IMR-90 (cell line): ENCODE results near the gene DENND1A. TPM values are rescaled to one million over a fixed set of nuclear protein-coding genes. Genes with fewer than 3 reads are reported as not detected.

Experiments
- ATAC-seq: fragments of 200-7000 bp; cut with Tn5 transposase; 2 replicates; pipeline ENCODE4 v1.9.1; 2020; ENCODE audit warnings: low read depth, mild to moderate bottlenecking, moderate library complexity
- BruUV-seq: library from RNA; stranded (reverse); fragments of 400-500 nt; replicated peaks from 2 replicates; lab custom pipeline; 2021; lab: Mats Ljungman, UMichigan
- CTCF ChIA-PET: fragments of 300-600 bp; formaldehyde crosslinking; extraction: SDS; loops from one replicate; lab custom pipeline; 2021; ENCODE audit warnings: antibody characterized with exemption; lab: Yijun Ruan, JAX
- POLR2A ChIA-PET: fragments of 300-600 bp; sonication (Branson Sonifier 250); formaldehyde crosslinking; loops from one replicate; lab custom pipeline; 2022; ENCODE audit warnings: antibody characterized with exemption; ENCODE audit not compliant: unreplicated experiment; lab: Charles Lee
- DNase-seq: peaks from one replicate; pipeline ENCODE4 v3.0.0; 2013
- H2AFZ ChIP-seq: replicated peaks from 2 replicates; pipeline ENCODE3; 2013; ENCODE audit warnings: low read length, mild to moderate bottlenecking; ENCODE audit not compliant: poor library complexity
- H2AK5ac ChIP-seq: 2 replicates; pipeline ENCODE4 v1.6.1; 2013; ENCODE audit warnings: low read depth, low read length, inconsistent platforms
- H2AK9ac ChIP-seq: replicated peaks from 2 replicates; pipeline ENCODE3; 2013; ENCODE audit warnings: mild to moderate bottlenecking, low read depth, low read length, moderate library complexity; ENCODE audit not compliant: poor library complexity
- H2BK120ac ChIP-seq: 2 replicates; pipeline ENCODE4 v1.6.1; 2013; ENCODE audit warnings: low read depth, low read length, inconsistent platforms
- H2BK15ac ChIP-seq: 3 replicates; pipeline ENCODE4 v1.6.1; 2013; ENCODE audit warnings: low read depth, low read length, inconsistent platforms
- H2BK20ac ChIP-seq: 2 replicates; pipeline ENCODE4 v1.6.1; 2013; ENCODE audit warnings: low read depth, mild to moderate bottlenecking, inconsistent platforms, low read length, moderate library complexity
- H2BK5ac ChIP-seq: 2 replicates; pipeline ENCODE4 v1.6.1; 2013; ENCODE audit warnings: mild to moderate bottlenecking, low read depth, low read length, inconsistent platforms; ENCODE audit not compliant: poor library complexity, severe bottlenecking
- H3K14ac ChIP-seq: replicated peaks from 2 replicates; pipeline ENCODE4 v1.6.1; 2013; ENCODE audit warnings: low read depth, low read length, inconsistent platforms
- H3K18ac ChIP-seq: 2 replicates; pipeline ENCODE4 v1.6.1; 2013; ENCODE audit warnings: low read depth, low read length, control low read depth
- H3K23ac ChIP-seq: 2 replicates; pipeline ENCODE4 v1.6.1; 2013; ENCODE audit warnings: low read depth, low read length, inconsistent platforms
- H3K27ac ChIP-seq: 2 replicates; pipeline ENCODE4 v1.5.1; 2013; ENCODE audit warnings: mild to moderate bottlenecking, control low read depth, low read length; ENCODE audit not compliant: insufficient read depth
- H3K27me3 ChIP-seq: 2 replicates; pipeline ENCODE4 v1.6.1; 2013; ENCODE audit warnings: low read length; ENCODE audit not compliant: control insufficient read depth, insufficient read depth
- H3K36me3 ChIP-seq: 2 replicates; pipeline ENCODE4 v1.6.1; 2013; ENCODE audit warnings: low read length, mixed read lengths; ENCODE audit not compliant: control insufficient read depth, insufficient read depth
- H3K4ac ChIP-seq: 2 replicates; pipeline ENCODE4 v1.6.1; 2013; ENCODE audit warnings: low read depth, low read length, inconsistent platforms
- H3K4me1 ChIP-seq: 2 replicates; pipeline ENCODE4 v1.6.1; 2013; ENCODE audit warnings: low read length, mixed read lengths; ENCODE audit not compliant: control insufficient read depth, insufficient read depth
- H3K4me2 ChIP-seq: 2 replicates; pipeline ENCODE4 v1.6.1; 2013; ENCODE audit warnings: low read depth, mild to moderate bottlenecking, control low read depth, low read length, moderate library complexity
- H3K4me3 ChIP-seq: 2 replicates; pipeline ENCODE4 v1.5.1; 2013; ENCODE audit warnings: low read depth, mild to moderate bottlenecking, control low read depth, low read length, moderate library complexity; ENCODE audit not compliant: insufficient read depth
- H3K56ac ChIP-seq: 2 replicates; pipeline ENCODE4 v1.6.1; 2013; ENCODE audit warnings: low read length, inconsistent platforms; ENCODE audit not compliant: insufficient read depth; ENCODE audit errors: extremely low read depth
- H3K79me1 ChIP-seq, 2 experiments: 2 replicates each; pipeline ENCODE4 v1.6.1; 2013; ENCODE audit warnings: low read length in 2 of 2, inconsistent platforms in 1 of 2, low read depth in 1 of 2
- H3K9ac ChIP-seq: 2 replicates; pipeline ENCODE4 v1.6.1; 2013; ENCODE audit warnings: low read depth, low read length, control low read depth
- H3K9me1 ChIP-seq: 2 replicates; pipeline ENCODE4 v1.6.1; 2013; ENCODE audit warnings: low read length, inconsistent platforms; ENCODE audit not compliant: insufficient read depth
- H3K9me3 ChIP-seq: 2 replicates; pipeline ENCODE4 v1.6.1; 2013; ENCODE audit warnings: low read length; ENCODE audit not compliant: control insufficient read depth, insufficient read depth
- H4K20me1 ChIP-seq: 2 replicates; pipeline ENCODE4 v1.6.1; 2013; ENCODE audit warnings: low read length, inconsistent platforms; ENCODE audit not compliant: insufficient read depth
- H4K5ac ChIP-seq: 2 replicates; pipeline ENCODE4 v1.6.1; 2013; ENCODE audit warnings: mild to moderate bottlenecking, low read depth, low read length, control low read depth
- H4K8ac ChIP-seq, 2 experiments: 2 replicates each; pipeline ENCODE4 v1.6.1; 2013; ENCODE audit warnings: low read depth in 2 of 2, low read length in 2 of 2, control low read depth in 1 of 2, inconsistent platforms in 1 of 2
- H4K91ac ChIP-seq: 2 replicates; pipeline ENCODE4 v1.6.1; 2013; ENCODE audit warnings: low read depth, low read length, inconsistent platforms; ENCODE audit not compliant: insufficient read depth
- BHLHE40 ChIP-seq: fragments of 150-350 bp; IDR thresholded peaks from 2 replicates; pipeline ENCODE4 v1.6.1; 2016; ENCODE audit warnings: mild to moderate bottlenecking, low read depth, low read length
- CEBPB ChIP-seq: IDR thresholded peaks from 2 replicates; pipeline ENCODE4 v1.6.1; 2012; ENCODE audit warnings: low read depth, low read length, improper control_type of control experiment
- CHD1 ChIP-seq: IDR thresholded peaks from 2 replicates; pipeline ENCODE4 v1.6.1; 2012; ENCODE audit warnings: low read depth, low read length, improper control_type of control experiment
- FOS ChIP-seq: fragments of 150-350 bp; IDR thresholded peaks from 2 replicates; pipeline ENCODE4 v1.6.1; 2016; ENCODE audit warnings: low read depth, low read length
- NFE2L2 ChIP-seq: fragments of 150-350 bp; IDR thresholded peaks from 2 replicates; pipeline ENCODE4 v1.6.1; 2016; ENCODE audit warnings: low read depth, mild to moderate bottlenecking, low read length
- POLR2A ChIP-seq: IDR thresholded peaks from 2 replicates; pipeline ENCODE4 v1.6.1; 2012; ENCODE audit warnings: mild to moderate bottlenecking, low read depth, low read length
- RCOR1 ChIP-seq: IDR thresholded peaks from 2 replicates; pipeline ENCODE4 v1.6.1; 2012; ENCODE audit warnings: mild to moderate bottlenecking, low read length, improper control_type of control experiment; ENCODE audit not compliant: insufficient replicate concordance
- SMC3 ChIP-seq: fragments of 150-350 bp; IDR thresholded peaks from 2 replicates; pipeline ENCODE4 v1.6.1; 2016; ENCODE audit warnings: low read depth, mild to moderate bottlenecking, antibody characterized with exemption, low read length, moderate library complexity
- WGBS, 2 experiments: methylation state at CpG; one replicate each; pipeline versions ENCODE4 v1.1.5 to v1.1.7; 2013; ENCODE audit warnings: missing lambda C conversion rate in 2 of 2; ENCODE audit not compliant: insufficient read length in 1 of 2; ENCODE audit errors: extremely low coverage in 2 of 2; 5-methylcytosine and 5-hydroxymethylcytosine counted together
- dilution Hi-C: fragments of 300-500 bp; cut with HindIII; formaldehyde crosslinking; loops from one replicate; pipeline ENCODE4 v1.14.3; 2018; ENCODE audit warnings: low sequenced_read_pairs; ENCODE audit not compliant: unreplicated experiment
- in situ Hi-C: fragments of 300-500 bp; cut with MboI; formaldehyde crosslinking; loops from 3 replicates; pipeline ENCODE4 v1.14.3; 2019; ENCODE audit warnings: low sequenced_read_pairs, inconsistent platforms, mixed read lengths
- intact Hi-C: fragments of 100-400 bp; cut with micrococcal nuclease; formaldehyde crosslinking; loops from 2 replicates; pipeline ENCODE4 v1.10.0; 2022
- polyA plus RNA-seq, 3 experiments: library from polyadenylated mRNA; depleted of rRNA; stranded (reverse); fragments of >200 nt; gene quantifications; 2 replicates each; pipeline ENCODE4 v1.2.3, GENCODE V29; 2012; ENCODE audit warnings: low replicate concordance in 1 of 3
- total RNA-seq: library from RNA; depleted of rRNA; stranded (reverse); fragments of >200 nt; gene quantifications from 2 replicates; pipeline ENCODE4 v1.2.3, GENCODE V29; 2012
- TF ChIP-seq, protein P1 (sequence below): fragments of 150-350 bp; IDR thresholded peaks from 2 replicates; pipeline ENCODE4 v1.6.1; 2016; ENCODE audit warnings: low read depth, mild to moderate bottlenecking, low read length, moderate library complexity, borderline replicate concordance
- TF ChIP-seq, protein P2 (sequence below): conservative IDR thresholded peaks from 2 replicates; pipeline ENCODE4 v1.5.1; 2012; ENCODE audit warnings: mild to moderate bottlenecking, low read depth, low read length, improper control_type of control experiment

The DENND1A gene
- total and polyA plus RNA-seq, 2 of the 4 experiments (the other 2 are of a cell fraction), result 21.4 to 27.6 TPM

DNA sequence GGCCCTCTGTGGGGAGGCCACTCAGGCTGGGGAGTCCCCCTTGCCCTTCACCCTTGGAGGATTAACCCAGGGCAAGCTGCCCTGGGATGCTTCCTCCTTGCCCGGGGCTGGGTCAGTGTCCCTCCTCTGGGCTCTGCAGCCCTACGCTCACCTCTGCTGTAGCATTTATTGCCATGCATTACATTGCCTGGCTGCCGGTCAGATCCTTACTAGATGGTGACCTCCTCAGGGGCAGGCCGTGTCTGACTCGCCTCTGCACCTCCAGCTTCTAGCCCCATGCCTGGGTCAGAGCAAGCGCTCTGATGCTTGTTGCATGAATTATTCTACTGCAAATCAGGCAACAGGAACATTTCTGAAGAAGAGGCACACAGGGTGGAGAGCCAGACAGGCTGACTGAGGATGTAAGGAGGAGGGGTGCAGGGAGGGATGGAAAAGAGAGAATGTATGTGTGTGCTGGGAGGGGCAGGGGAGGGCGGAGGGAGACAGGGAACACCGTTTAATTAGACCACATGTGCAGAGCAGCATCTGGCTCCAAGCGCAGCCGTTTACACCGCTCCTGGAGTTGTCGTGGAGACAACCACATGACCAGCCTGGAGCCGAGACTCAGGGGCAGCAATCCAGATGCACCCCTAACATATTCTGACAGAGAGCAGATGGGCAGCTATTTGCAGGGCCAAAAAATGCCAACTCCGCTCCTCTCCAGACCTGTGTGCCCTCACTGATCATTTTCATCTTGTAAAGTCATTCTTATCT lies 456.9 kb downstream of the DENND1A start:
- no TSS peak for BruUV-seq
- Histone ChIP-seq H3K4me2 (no peak overlapping the region), H3K56ac (no peak overlapping the region), H3K4me1 (no peaks in the 10 kb centered on the region), H3K27me3 (no peaks in the 10 kb centered on the region), H3K9me3 (no peaks in the 10 kb centered on the region), H3K18ac (no peak overlapping the region), H4K91ac (no peak overlapping the region), H2AK5ac (no peak overlapping the region), H2BK5ac (no peak overlapping the region), H4K20me1 (0 out of 2 replicates have a peak, but pooled peaks cover 3% of the 10 kb centered on the region), H3K9ac (no peak overlapping the region), H3K27ac (no peak overlapping the region), H3K36me3 (no peaks in the 10 kb centered on the region), H3K14ac (no peak overlapping the region), H2BK120ac (no peak overlapping the region), H3K23ac (no peak overlapping the region), H4K8ac (no peak overlapping the region), H2BK15ac (no peak overlapping the region), H2AK9ac (no peak overlapping the region), H2BK20ac (no peak overlapping the region), H3K79me1 (no peaks in the 10 kb centered on the region), H3K4ac (no peak overlapping the region), H3K4me3 (no peak overlapping the region), H2AFZ (no peak overlapping the region), H4K5ac (no peak overlapping the region), H3K9me1 (no peaks in the 10 kb centered on the region; the same call in 1 of the 2 replicates)
- intact Hi-C loops, result no loop called here
- DNase-seq (no peak), ATAC-seq (no peak)
- CTCF ChIA-PET, result no interaction called here
- POLR2A ChIA-PET, result no interaction called here
- TF ChIP-seq, protein P1, sequence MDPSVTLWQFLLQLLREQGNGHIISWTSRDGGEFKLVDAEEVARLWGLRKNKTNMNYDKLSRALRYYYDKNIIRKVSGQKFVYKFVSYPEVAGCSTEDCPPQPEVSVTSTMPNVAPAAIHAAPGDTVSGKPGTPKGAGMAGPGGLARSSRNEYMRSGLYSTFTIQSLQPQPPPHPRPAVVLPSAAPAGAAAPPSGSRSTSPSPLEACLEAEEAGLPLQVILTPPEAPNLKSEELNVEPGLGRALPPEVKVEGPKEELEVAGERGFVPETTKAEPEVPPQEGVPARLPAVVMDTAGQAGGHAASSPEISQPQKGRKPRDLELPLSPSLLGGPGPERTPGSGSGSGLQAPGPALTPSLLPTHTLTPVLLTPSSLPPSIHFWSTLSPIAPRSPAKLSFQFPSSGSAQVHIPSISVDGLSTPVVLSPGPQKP, result no peak
- TF ChIP-seq SMC3, result no peak
- TF ChIP-seq RCOR1, result no peak
- TF ChIP-seq BHLHE40, result no peak
- TF ChIP-seq, protein P2, sequence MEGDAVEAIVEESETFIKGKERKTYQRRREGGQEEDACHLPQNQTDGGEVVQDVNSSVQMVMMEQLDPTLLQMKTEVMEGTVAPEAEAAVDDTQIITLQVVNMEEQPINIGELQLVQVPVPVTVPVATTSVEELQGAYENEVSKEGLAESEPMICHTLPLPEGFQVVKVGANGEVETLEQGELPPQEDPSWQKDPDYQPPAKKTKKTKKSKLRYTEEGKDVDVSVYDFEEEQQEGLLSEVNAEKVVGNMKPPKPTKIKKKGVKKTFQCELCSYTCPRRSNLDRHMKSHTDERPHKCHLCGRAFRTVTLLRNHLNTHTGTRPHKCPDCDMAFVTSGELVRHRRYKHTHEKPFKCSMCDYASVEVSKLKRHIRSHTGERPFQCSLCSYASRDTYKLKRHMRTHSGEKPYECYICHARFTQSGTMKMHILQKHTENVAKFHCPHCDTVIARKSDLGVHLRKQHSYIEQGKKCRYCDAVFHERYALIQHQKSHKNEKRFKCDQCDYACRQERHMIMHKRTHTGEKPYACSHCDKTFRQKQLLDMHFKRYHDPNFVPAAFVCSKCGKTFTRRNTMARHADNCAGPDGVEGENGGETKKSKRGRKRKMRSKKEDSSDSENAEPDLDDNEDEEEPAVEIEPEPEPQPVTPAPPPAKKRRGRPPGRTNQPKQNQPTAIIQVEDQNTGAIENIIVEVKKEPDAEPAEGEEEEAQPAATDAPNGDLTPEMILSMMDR, result no peak
- TF ChIP-seq CHD1, result no peak
- TF ChIP-seq POLR2A, result no peak
- TF ChIP-seq CEBPB, result no peak
- TF ChIP-seq FOS, result no peak
- TF ChIP-seq NFE2L2, result no peak
- in situ Hi-C loops, result no loop called here
- WGBS, 2 experiments, result 69% methylated on average over 8 of the region's 14 CpGs; no CpG with 5 or more reads in 1 of the 2 experiments
- dilution Hi-C loops, result no loop called here
